Right lobe of liver (tissue), 4 donors: ENCODE measurements around the gene NRXN3.

Experiments
- CTCF ChIP-seq, 4 donors: fragments of 200-600 bp in 3 of 4; fragments of 450-650 bp in 1 of 4; IDR thresholded peaks; one replicate each; pipeline versions ENCODE4 v1.5.1 to v1.8.0; 2016 to 2022; ENCODE audit warnings: antibody characterized with exemption in 4 of 4, mild to moderate bottlenecking in 2 of 4
- POLR2A ChIP-seq: fragments of 450-650 bp; IDR thresholded peaks from one replicate; pipeline ENCODE4 v1.6.1; 2017; ENCODE audit warnings: antibody characterized with exemption, mild to moderate bottlenecking
- donor health status: DM: no; HTN: no; CAD: no.
- donor health status: DM: no; HTN: no; CAD: no.
- donor health status: DM: no; HTN: yes; CAD: no.

- TF ChIP-seq CTCF (IDR thresholded peaks at IDR 0.05) (no peak), POLR2A (no peak)
Measured at GRCh38 chr14:78838959-78839358, 668.8 kb downstream of the NRXN3 start.
